GM23248 (cell line): ENCODE data around the gene ARHGEF4. TPM values are rescaled to one million over a fixed set of nuclear protein-coding genes. Genes with fewer than 3 reads are reported as not detected.

Experiments used
- DNase-seq: peaks from one replicate; pipeline ENCODE4 v3.0.0-alpha.2; 2015
- H2AFZ ChIP-seq: fragments of 200-600 bp; sonication (generic); 2 replicates; pipeline ENCODE4 v1.6.1; 2016; ENCODE audit warnings: antibody characterized with exemption
- H3F3A ChIP-seq: fragments of 200-600 bp; sonication (generic); 2 replicates; pipeline ENCODE4 v1.6.1; 2016; ENCODE audit warnings: mild to moderate bottlenecking, antibody characterized with exemption, mixed run types; ENCODE audit not compliant: insufficient read depth
- H3K27ac ChIP-seq: fragments of 200-600 bp; sonication (generic); 2 replicates; pipeline ENCODE4 v1.5.1; 2016; ENCODE audit warnings: mild to moderate bottlenecking
- H3K27me3 ChIP-seq: fragments of 200-600 bp; sonication (generic); replicated peaks from 2 replicates; pipeline ENCODE4 v1.6.1; 2016; ENCODE audit warnings: mild to moderate bottlenecking; ENCODE audit not compliant: insufficient read depth
- H3K36me3 ChIP-seq: fragments of 200-600 bp; sonication (generic); 2 replicates; pipeline ENCODE4 v1.6.1; 2016; ENCODE audit warnings: low read depth, mild to moderate bottlenecking
- H3K4me1 ChIP-seq: fragments of 200-600 bp; sonication (generic); 2 replicates; pipeline ENCODE4 v1.6.1; 2016; ENCODE audit warnings: mild to moderate bottlenecking; ENCODE audit not compliant: insufficient read depth
- H3K4me2 ChIP-seq: fragments of 200-600 bp; sonication (generic); one replicate; pipeline ENCODE4 v1.6.1; 2016; ENCODE audit warnings: mild to moderate bottlenecking; ENCODE audit not compliant: unreplicated experiment
- H3K4me3 ChIP-seq: fragments of 200-600 bp; sonication (generic); 2 replicates; pipeline ENCODE4 v1.5.1; 2016; ENCODE audit warnings: mild to moderate bottlenecking
- H3K79me2 ChIP-seq: fragments of 200-600 bp; sonication (generic); 2 replicates; pipeline ENCODE4 v1.6.1; 2016; ENCODE audit warnings: mild to moderate bottlenecking; ENCODE audit not compliant: insufficient read depth
- H3K9ac ChIP-seq: fragments of 200-600 bp; sonication (generic); 2 replicates; pipeline ENCODE4 v1.6.1; 2016; ENCODE audit warnings: mild to moderate bottlenecking
- H3K9me2 ChIP-seq: fragments of 200-600 bp; sonication (generic); 2 replicates; pipeline ENCODE4 v1.6.1; 2016; ENCODE audit warnings: mixed run types, mild to moderate bottlenecking, moderate library complexity; ENCODE audit not compliant: insufficient read depth
- H3K9me3 ChIP-seq: fragments of 200-600 bp; sonication (generic); one replicate; pipeline ENCODE4 v1.6.1; 2017; ENCODE audit warnings: low read depth
- H4K20me1 ChIP-seq: fragments of 200-600 bp; sonication (generic); 2 replicates; pipeline ENCODE4 v1.6.0; 2016; ENCODE audit not compliant: insufficient read depth
- EZH2 ChIP-seq: fragments of 200-600 bp; sonication (generic); IDR thresholded peaks from 2 replicates; pipeline ENCODE4 v1.6.1; 2018; ENCODE audit warnings: antibody characterized with exemption, mild to moderate bottlenecking; ENCODE audit not compliant: insufficient read depth, poor library complexity, severe bottlenecking
- EZH2phosphoT487 ChIP-seq: fragments of 200-600 bp; sonication (generic); IDR thresholded peaks from 2 replicates; pipeline ENCODE4 v1.6.1; 2018; ENCODE audit warnings: antibody characterized with exemption, moderate library complexity, mild to moderate bottlenecking, low read depth; ENCODE audit not compliant: insufficient read depth
- WGBS, 2 experiments: methylation state at CpG; one replicate each; pipeline ENCODE4 v1.1.6; 2015 to 2017; ENCODE audit warnings: low lambda C conversion rate in 2 of 2, low coverage in 1 of 2; ENCODE audit errors: missing lambda C conversion rate in 2 of 2; 5-methylcytosine and 5-hydroxymethylcytosine counted together
- in situ Hi-C: fragments of 300-500 bp; cut with MboI; formaldehyde crosslinking; loops from 2 replicates; pipeline ENCODE4 v1.15.0; 2020
- polyA plus RNA-seq: library from polyadenylated mRNA; unstranded; fragments of >200 nt; fragmentation: Nextera tagmentation; extraction: Ambion mirVana; gene quantifications from 2 replicates; pipeline ENCODE4 v1.2.1, GENCODE V29; 2016
- total RNA-seq: library from RNA; depleted of rRNA; stranded (reverse); fragments of >200 nt; shearing (Covaris generic); gene quantifications from 2 replicates; pipeline ENCODE4 v1.2.3, GENCODE V29; 2014

Gene ARHGEF4
- total and polyA plus RNA-seq, 2 experiments from 2014 or later, result 7.4 to 26.0 TPM

- TF ChIP-seq EZH2phosphoT487 (no peak), EZH2 (no peak)
- Histone ChIP-seq H3K9me3 (no peaks in the 10 kb centered on the region), H3K9me2 (no peaks in the 10 kb centered on the region), H4K20me1 (no peaks in the 10 kb centered on the region), H3K79me2 (no peaks in the 10 kb centered on the region), H3K9ac (no peak overlapping the region), H3K36me3 (no peaks in the 10 kb centered on the region), H3K4me3 (no peak overlapping the region), H3K4me2 (no peak overlapping the region), H3F3A (no peaks in the 10 kb centered on the region), H3K4me1 (no peaks in the 10 kb centered on the region), H2AFZ (no peak overlapping the region), H3K27ac (no peak overlapping the region), H3K27me3 (peaks cover 15% of the 10 kb centered on the region)
- DNase-seq, result no peak
- in situ Hi-C loops, result no loop called here
- 37 to 38% methylated on average over 4 of the region's 4 CpGs for WGBS, 2 experiments
These were observed 173.9 kb downstream of the ARHGEF4 start for GRCh38 chr2:131010566-131010965.

GRCh38 chr2:131011486-131011885 lies 174.8 kb downstream of the ARHGEF4 start:
- Histone ChIP-seq H3K9me2 (no peaks in the 10 kb centered on the region), H3K36me3 (no peaks in the 10 kb centered on the region), H3K79me2 (no peaks in the 10 kb centered on the region), H3K27me3 (peaks cover 15% of the 10 kb centered on the region), H3K27ac (no peak overlapping the region), H4K20me1 (no peaks in the 10 kb centered on the region), H3K4me3 (no peak overlapping the region), H2AFZ (no peak overlapping the region), H3F3A (peaks cover 3% of the 10 kb centered on the region; the same call in 1 of the 2 replicates), H3K9ac (no peak overlapping the region), H3K4me2 (no peak overlapping the region), H3K4me1 (peaks cover 2% of the 10 kb centered on the region), H3K9me3 (no peaks in the 10 kb centered on the region)
- no peak for TF ChIP-seq EZH2
- no peak for TF ChIP-seq EZH2phosphoT487
- in situ Hi-C loops, result no loop called here
- WGBS, 2 experiments, result 46% methylated on average over 7 of the region's 7 CpGs
- no peak for DNase-seq

- H3F3A ChIP-seq, result peaks cover 27% of the 10 kb centered on the region
- TF ChIP-seq EZH2 (no peak), EZH2phosphoT487 (no peak)
- no peaks in the 10 kb centered on the region for H4K20me1 ChIP-seq
- peaks cover 15% of the 10 kb centered on the region for H3K4me1 ChIP-seq
- no peak overlapping the region for H2AFZ ChIP-seq
- DNase-seq, result no peak
- H3K36me3 ChIP-seq, result no peaks in the 10 kb centered on the region
- no peak overlapping the region for H3K9ac ChIP-seq
- no peaks in the 10 kb centered on the region for H3K9me3 ChIP-seq
- no peaks in the 10 kb centered on the region for H3K79me2 ChIP-seq
- H3K27me3 ChIP-seq, result peaks cover 15% of the 10 kb centered on the region
- in situ Hi-C loops, result no loop called here
- H3K4me3 ChIP-seq, result no peak overlapping the region
- H3K4me2 ChIP-seq, result no peak overlapping the region
- no peak overlapping the region for H3K27ac ChIP-seq
- H3K9me2 ChIP-seq, result no peaks in the 10 kb centered on the region
These were observed 177.4 kb downstream of the ARHGEF4 start for GRCh38 chr2:131014141-131014540.

- DNase-seq, result no peak
- Histone ChIP-seq H3K9me3 (no peaks in the 10 kb centered on the region), H2AFZ (no peak overlapping the region), H3K4me1 (peaks cover 15% of the 10 kb centered on the region), H3K27me3 (peaks cover 8% of the 10 kb centered on the region; the same call in 1 of the 2 replicates), H3K27ac (no peak overlapping the region), H3K9ac (no peak overlapping the region), H3F3A (peaks cover 27% of the 10 kb centered on the region), H3K4me2 (no peak overlapping the region), H4K20me1 (no peaks in the 10 kb centered on the region), H3K79me2 (no peaks in the 10 kb centered on the region), H3K9me2 (no peaks in the 10 kb centered on the region), H3K36me3 (no peaks in the 10 kb centered on the region), H3K4me3 (no peak overlapping the region)
- TF ChIP-seq EZH2 (no peak), EZH2phosphoT487 (no peak)
- 69 to 74% methylated on average over 11 of the region's 11 CpGs for WGBS, 2 experiments
- in situ Hi-C loops, result no loop called here
These were observed 179.1 kb downstream of the ARHGEF4 start for GRCh38 chr2:131015764-131016163.
